Measurements from ENCODE around the gene HHLA2.

Gene HHLA2

DNA sequence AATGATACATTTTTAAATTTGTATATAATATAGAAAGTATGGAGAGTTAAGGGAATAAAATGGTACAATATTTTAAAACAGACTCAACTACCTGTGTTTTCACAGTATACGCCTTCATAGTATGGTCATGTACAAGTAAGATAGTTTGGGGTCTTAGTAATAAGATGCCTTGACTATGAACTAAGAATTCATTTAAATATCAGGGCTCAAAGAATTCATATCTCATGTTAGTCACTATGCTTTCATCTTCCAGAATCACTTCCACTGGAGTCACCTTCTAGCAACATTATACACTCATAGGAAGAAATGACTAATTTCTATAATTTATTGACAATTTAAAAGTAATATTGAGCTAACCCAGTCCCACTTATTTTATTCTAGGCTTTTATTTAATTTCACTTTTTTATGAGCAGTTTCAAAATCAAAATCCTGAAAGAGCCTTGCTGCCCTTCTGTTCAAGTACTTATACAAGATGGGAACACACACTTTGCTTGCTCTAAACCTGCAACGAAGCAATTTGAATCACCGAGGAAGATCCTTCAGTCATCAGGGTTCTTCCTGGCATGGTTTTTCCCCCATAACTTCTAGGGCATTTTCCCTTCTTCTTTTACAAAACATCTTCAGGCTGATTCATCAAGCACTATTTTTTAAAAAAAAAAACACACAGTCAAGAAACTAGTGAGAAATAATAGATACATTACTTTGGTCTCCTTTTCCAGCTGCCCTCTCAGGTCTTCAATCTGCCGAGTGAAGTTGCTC is 119.9 kb downstream of the HHLA2 start:
- FAIRE-seq (no peak), DNase-seq (ENCODE audit: low spot score) (no peak)

- FAIRE-seq = no peak
- DNase-seq (ENCODE audit: low spot score) = no peak
These were observed 124.6 kb downstream of the HHLA2 start for GRCh38 chr3:108420926-108421325.
